K562 (cell line): ENCODE results near the gene MTHFD2. TPM values are rescaled to one million over a fixed set of nuclear protein-coding genes. Genes with fewer than 3 reads are reported as not detected.

Source experiments
- AFF1 ChIP-seq, 2 experiments: fragments of 450-650 bp; IDR thresholded peaks; 2 replicates each; pipeline ENCODE4 v1.6.1; 2018; ENCODE audit warnings: mild to moderate bottlenecking in 2 of 2, low read depth in 1 of 2; ENCODE audit not compliant: partially characterized antibody in 2 of 2
- BRD4 ChIP-seq: fragments of 200-600 bp; sonication (generic); IDR thresholded peaks from 2 replicates; pipeline ENCODE4 v1.6.1; 2017; ENCODE audit warnings: inconsistent platforms
- EP400 ChIP-seq: fragments of 450-650 bp; IDR thresholded peaks from 2 replicates; pipeline ENCODE4 v1.6.1; 2017; ENCODE audit warnings: antibody characterized with exemption, mild to moderate bottlenecking, moderate library complexity
- GATAD2B ChIP-seq: fragments of 450-650 bp; IDR thresholded peaks from 2 replicates; pipeline ENCODE4 v1.6.1; 2017; ENCODE audit warnings: mild to moderate bottlenecking, borderline replicate concordance
- HMGN3 ChIP-seq: IDR thresholded peaks from 2 replicates; pipeline ENCODE4 v1.6.1; 2011; ENCODE audit warnings: borderline replicate concordance, low read depth, mild to moderate bottlenecking, mixed read lengths, low read length; ENCODE audit not compliant: insufficient read length; ENCODE audit errors: extremely low read depth
- LEF1 ChIP-seq: fragments of 450-650 bp; IDR thresholded peaks from 2 replicates; pipeline ENCODE4 v1.6.1; 2016; ENCODE audit warnings: mild to moderate bottlenecking
- SMAD1 ChIP-seq: fragments of 150-350 bp; IDR thresholded peaks from 2 replicates; pipeline ENCODE4 v1.6.1; 2014; ENCODE audit warnings: low read length, low read depth; ENCODE audit not compliant: partially characterized antibody
- SRF ChIP-seq, 2 experiments: fragments of 250-450, 450-650 bp in 1 of 2; sonication (Bioruptor Pico) in 1 of 2; sonication (generic) in 1 of 2; formaldehyde crosslinking; IDR thresholded peaks; 2 replicates each; pipeline versions ENCODE4 v1.5.0 to v1.5.1; 2020 to 2022; ENCODE audit warnings: mild to moderate bottlenecking in 1 of 2, missing genetic modification reagents in 1 of 2
- U2AF1 ChIP-seq: fragments of 200-400 bp; formaldehyde crosslinking; optimal IDR thresholded peaks from 2 replicates; pipeline ENCODE3; 2017; ENCODE audit warnings: mild to moderate bottlenecking, low read depth, low read length, moderate library complexity
- YBX1 ChIP-seq: fragments of 450-650 bp; IDR thresholded peaks from 2 replicates; pipeline ENCODE4 v1.7.1; 2016; ENCODE audit warnings: mild to moderate bottlenecking
- ZNF407 ChIP-seq: fragments of 450-650 bp; IDR thresholded peaks from 2 replicates; pipeline ENCODE4 v1.6.1; 2016; ENCODE audit warnings: low read depth
- polyA plus RNA-seq, 8 experiments: library from polyadenylated mRNA; depleted of rRNA in 4 of 8; stranded (reverse) in 5 of 8; unstranded in 3 of 8; fragments of >200 nt; fragmentation: Nextera tagmentation in 2 of 8; fragmentation: Illumina TruSeq in 1 of 8; extraction: Ambion mirVana in 2 of 8; extraction: Trizol in 1 of 8; gene quantifications; 2 replicates each; pipeline versions ENCODE4 v1.2.1 to v1.2.3, GENCODE V29; 2011 to 2014; ENCODE audit warnings: inconsistent platforms in 1 of 8, missing spikeins in 1 of 8
- total RNA-seq, 7 experiments: library from RNA; depleted of rRNA in 6 of 7; stranded (reverse); fragments of >200 nt in 6 of 7; fragmentation: Illumina TruSeq in 2 of 7; extraction: Trizol in 2 of 7; gene quantifications; 2 replicates each; pipeline versions ENCODE4 v1.2.1 to v1.2.3, GENCODE V29; 2011 to 2021; ENCODE audit warnings: low replicate concordance in 1 of 7
- TF ChIP-seq, protein P1 (sequence below), 2 experiments: fragments of 250-450 bp in 1 of 2; fragments of 450-650 bp in 1 of 2; sonication (Bioruptor Pico) in 1 of 2; IDR thresholded peaks; 2 replicates each; pipeline versions ENCODE4 v1.6.1 to v1.8.0; 2016 to 2021; ENCODE audit warnings: mild to moderate bottlenecking in 2 of 2, moderate library complexity in 2 of 2, missing compliant biosample characterization in 1 of 2, missing genetic modification characterization in 1 of 2

The MTHFD2 gene
- total and polyA plus RNA-seq, 9 of the 15 experiments (the other 6 are each of a cell fraction or from before 2014, with no cell fraction given), result 113 to 520 (median 234) TPM

- TF ChIP-seq ZNF407 (no peak), SMAD1 (peak; percentile 77), EP400 (peak; percentile 100), SRF (CRISPR knock-in tag; IDR thresholded peaks at IDR 0.05) (peak in 1 of 2 experiments; percentile 71; a peak in 1 of 4 replicates), AFF1 (IDR thresholded peaks at IDR 0.05; ENCODE audit: low read depth in 1 of 2, partially characterized antibody in 2 of 2) (peak in 1 of 2 experiments; percentile 20), U2AF1 (peak; percentile 99), HMGN3 (peak; percentile 77), GATAD2B (no peak), YBX1 (no peak), BRD4 (peak; percentile 99), LEF1 (no peak; the same call in 1 of the 2 replicates)
- TF ChIP-seq, protein P1, sequence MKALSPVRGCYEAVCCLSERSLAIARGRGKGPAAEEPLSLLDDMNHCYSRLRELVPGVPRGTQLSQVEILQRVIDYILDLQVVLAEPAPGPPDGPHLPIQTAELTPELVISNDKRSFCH (CRISPR knock-in tag; IDR thresholded peaks at IDR 0.05), result no peak
- TF ChIP-seq, protein P1 (tag; IDR thresholded peaks at IDR 0.05), result no peak; the same call in 1 of the 2 replicates
Observed at GRCh38 chr2:74198461-74199274, at the start of gene MTHFD2 (continued).
